Astrocyte (in vitro differentiated cells and primary cell): Measurements from ENCODE around the gene FAM163A. TPM values are rescaled to one million over a fixed set of nuclear protein-coding genes. Genes with fewer than 3 reads are reported as not detected.
A peak's percentile ranks its signal among the peaks of the same experiment; 100 is the strongest.

Experiments
- DNase-seq: peaks from one replicate; pipeline ENCODE4 v3.0.0-alpha.2; 2010; ENCODE audit warnings: low read depth
- FAIRE-seq: peaks from 2 replicates; lab custom pipeline; 2011; peaks lifted over from hg19 to GRCh38; lab: Jason Lieb, UNC
- H2AFZ ChIP-seq: 2 replicates; pipeline ENCODE4 v1.6.0; 2012; ENCODE audit warnings: low read depth, low read length, inconsistent platforms
- H3K27ac ChIP-seq: 2 replicates; pipeline ENCODE4 v1.5.1; 2011; ENCODE audit warnings: low read depth, low read length, inconsistent platforms
- H3K27me3 ChIP-seq: 2 replicates; pipeline ENCODE4 v1.6.0; 2011; ENCODE audit warnings: low read length, inconsistent platforms; ENCODE audit not compliant: insufficient read depth
- H3K36me3 ChIP-seq: 2 replicates; pipeline ENCODE4 v1.5.1; 2011; ENCODE audit warnings: low read length, inconsistent platforms; ENCODE audit not compliant: insufficient read depth
- H3K4me1 ChIP-seq: 2 replicates; pipeline ENCODE4 v1.5.1; 2011; ENCODE audit warnings: low read length, inconsistent platforms; ENCODE audit not compliant: insufficient read depth
- H3K4me2 ChIP-seq: 2 replicates; pipeline ENCODE4 v1.6.0; 2012; ENCODE audit warnings: low read length, inconsistent platforms
- H3K4me3 ChIP-seq: 2 replicates; pipeline ENCODE4 v1.5.1; 2011; ENCODE audit warnings: low read depth, mild to moderate bottlenecking, low read length, inconsistent platforms; ENCODE audit not compliant: insufficient read depth
- H3K79me2 ChIP-seq: 2 replicates; pipeline ENCODE4 v1.6.0; 2012; ENCODE audit warnings: mild to moderate bottlenecking, low read length, inconsistent platforms; ENCODE audit not compliant: insufficient read depth
- H3K9ac ChIP-seq: 2 replicates; pipeline ENCODE4 v1.6.0; 2012; ENCODE audit warnings: mild to moderate bottlenecking, low read length, inconsistent platforms
- H3K9me3 ChIP-seq: 2 replicates; pipeline ENCODE4 v1.5.1; 2012; ENCODE audit warnings: low read depth, mild to moderate bottlenecking, low read length, inconsistent platforms; ENCODE audit not compliant: insufficient read depth
- H4K20me1 ChIP-seq: 2 replicates; pipeline ENCODE4 v1.6.0; 2012; ENCODE audit warnings: low read length, inconsistent platforms; ENCODE audit not compliant: insufficient read depth
- H3K27ac Mint-ChIP-seq: one replicate; pipeline ENCODE4 v1.8.0; 2021; ENCODE audit warnings: mild to moderate bottlenecking, mixed read lengths; ENCODE audit not compliant: unreplicated experiment
- H3K27me3 Mint-ChIP-seq: one replicate; pipeline ENCODE4 v1.8.0; 2021; ENCODE audit warnings: low read depth, mixed read lengths; ENCODE audit not compliant: unreplicated experiment
- H3K36me3 Mint-ChIP-seq: one replicate; pipeline ENCODE4 v1.8.0; 2021; ENCODE audit warnings: low read depth, mixed read lengths; ENCODE audit not compliant: unreplicated experiment
- H3K4me1 Mint-ChIP-seq: one replicate; pipeline ENCODE4 v1.8.0; 2021; ENCODE audit warnings: low read depth, mixed read lengths; ENCODE audit not compliant: unreplicated experiment
- H3K4me3 Mint-ChIP-seq: one replicate; pipeline ENCODE4 v1.8.0; 2021; ENCODE audit warnings: mild to moderate bottlenecking, moderate library complexity, mixed read lengths; ENCODE audit not compliant: unreplicated experiment
- H3K9me3 Mint-ChIP-seq: one replicate; pipeline ENCODE4 v1.8.0; 2021; ENCODE audit warnings: mild to moderate bottlenecking, mixed read lengths; ENCODE audit not compliant: unreplicated experiment
- EZH2 ChIP-seq: IDR thresholded peaks from 2 replicates; pipeline ENCODE4 v1.6.1; 2012; ENCODE audit warnings: mild to moderate bottlenecking, low read length, inconsistent platforms; ENCODE audit not compliant: insufficient read depth
- total RNA-seq: library from RNA; stranded (reverse); gene quantifications from 2 replicates; pipeline ENCODE4 v1.2.1, GENCODE V29; 2021
- TF ChIP-seq, protein P1 (sequence below): IDR thresholded peaks from 2 replicates; pipeline ENCODE4 v1.5.1; 2011; ENCODE audit warnings: low read depth, mild to moderate bottlenecking, inconsistent platforms, low read length, moderate library complexity; ENCODE audit not compliant: insufficient read depth

The FAM163A gene
- total RNA-seq, 1 donor from 2014 or later = not detected

GRCh38 chr1:179812501-179813292, 69.6 kb downstream of the FAM163A start:
- Mint-ChIP-seq H3K27me3 (peaks cover 64% of the 10 kb centered on the region), H3K4me1 (peaks cover 13% of the 10 kb centered on the region), H3K36me3 (no peaks in the 10 kb centered on the region), H3K4me3 (no peak overlapping the region), H3K27ac (no peak overlapping the region), H3K9me3 (no peaks in the 10 kb centered on the region)
- no peaks in the 10 kb centered on the region for H3K36me3 ChIP-seq
- TF ChIP-seq EZH2 = no peak
- TF ChIP-seq, protein P1, sequence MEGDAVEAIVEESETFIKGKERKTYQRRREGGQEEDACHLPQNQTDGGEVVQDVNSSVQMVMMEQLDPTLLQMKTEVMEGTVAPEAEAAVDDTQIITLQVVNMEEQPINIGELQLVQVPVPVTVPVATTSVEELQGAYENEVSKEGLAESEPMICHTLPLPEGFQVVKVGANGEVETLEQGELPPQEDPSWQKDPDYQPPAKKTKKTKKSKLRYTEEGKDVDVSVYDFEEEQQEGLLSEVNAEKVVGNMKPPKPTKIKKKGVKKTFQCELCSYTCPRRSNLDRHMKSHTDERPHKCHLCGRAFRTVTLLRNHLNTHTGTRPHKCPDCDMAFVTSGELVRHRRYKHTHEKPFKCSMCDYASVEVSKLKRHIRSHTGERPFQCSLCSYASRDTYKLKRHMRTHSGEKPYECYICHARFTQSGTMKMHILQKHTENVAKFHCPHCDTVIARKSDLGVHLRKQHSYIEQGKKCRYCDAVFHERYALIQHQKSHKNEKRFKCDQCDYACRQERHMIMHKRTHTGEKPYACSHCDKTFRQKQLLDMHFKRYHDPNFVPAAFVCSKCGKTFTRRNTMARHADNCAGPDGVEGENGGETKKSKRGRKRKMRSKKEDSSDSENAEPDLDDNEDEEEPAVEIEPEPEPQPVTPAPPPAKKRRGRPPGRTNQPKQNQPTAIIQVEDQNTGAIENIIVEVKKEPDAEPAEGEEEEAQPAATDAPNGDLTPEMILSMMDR = no peak
- no peaks in the 10 kb centered on the region for H4K20me1 ChIP-seq
- H3K27me3 ChIP-seq = peaks cover 36% of the 10 kb centered on the region
- H3K27ac ChIP-seq = no peak overlapping the region
- no peak overlapping the region for H3K9ac ChIP-seq
- FAIRE-seq (no peak), DNase-seq (no peak)
- H2AFZ ChIP-seq = no peak overlapping the region
- H3K4me3 ChIP-seq = no peak overlapping the region
- H3K79me2 ChIP-seq = no peaks in the 10 kb centered on the region
- no peaks in the 10 kb centered on the region for H3K9me3 ChIP-seq
- H3K4me2 ChIP-seq = no peak overlapping the region
- peaks cover 26% of the 10 kb centered on the region for H3K4me1 ChIP-seq

DNA sequence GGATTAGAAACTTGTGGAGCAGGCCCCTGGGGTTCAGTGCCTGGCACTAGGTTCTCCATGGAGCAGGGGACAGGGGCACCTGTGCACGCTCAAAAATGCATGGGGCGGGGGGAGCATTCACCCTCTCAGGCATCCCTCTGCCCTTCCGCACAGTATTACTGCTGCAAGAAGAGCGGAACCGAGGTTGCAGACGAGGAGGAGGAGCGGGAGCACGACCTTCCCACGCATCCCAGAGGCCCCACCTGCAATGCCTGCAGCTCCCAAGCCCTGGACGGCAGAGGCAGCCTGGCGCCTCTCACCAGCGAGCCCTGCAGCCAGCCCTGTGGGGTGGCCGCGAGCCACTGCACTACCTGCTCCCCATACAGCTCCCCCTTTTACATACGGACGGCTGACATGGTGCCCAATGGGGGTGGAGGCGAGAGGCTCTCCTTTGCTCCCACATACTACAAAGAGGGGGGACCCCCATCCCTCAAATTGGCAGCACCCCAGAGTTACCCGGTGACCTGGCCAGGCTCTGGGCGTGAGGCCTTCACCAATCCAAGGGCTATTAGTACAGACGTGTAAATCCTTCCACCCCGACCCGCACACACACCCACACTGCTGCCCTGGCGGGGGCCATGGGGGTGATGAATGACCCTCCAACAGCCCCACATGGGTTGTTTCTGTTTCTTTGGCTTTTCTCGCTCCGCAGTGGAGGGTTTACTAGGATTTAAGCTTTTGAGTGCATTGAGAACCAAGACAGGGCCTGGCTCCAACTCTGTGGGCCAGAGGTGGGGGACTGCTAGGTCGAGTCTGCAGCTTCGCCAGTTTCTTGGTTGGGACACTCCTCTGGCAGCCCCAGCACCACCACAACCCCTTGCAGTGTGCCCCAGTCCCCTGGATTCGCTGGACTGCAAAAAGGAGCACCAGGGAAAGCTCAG, 70.8 kb downstream of the FAM163A start:
- Mint-ChIP-seq H3K4me3 (no peak overlapping the region), H3K4me1 (peaks cover 13% of the 10 kb centered on the region), H3K9me3 (no peaks in the 10 kb centered on the region), H3K27me3 (peaks cover 64% of the 10 kb centered on the region), H3K27ac (no peak overlapping the region), H3K36me3 (peaks cover 3% of the 10 kb centered on the region)
- Histone ChIP-seq H4K20me1 (no peaks in the 10 kb centered on the region), H3K36me3 (no peaks in the 10 kb centered on the region), H3K9me3 (no peaks in the 10 kb centered on the region), H3K9ac (peak overlapping the region; percentile 28), H3K4me2 (peak overlapping the region; percentile 94), H3K4me1 (peaks cover 16% of the 10 kb centered on the region), H2AFZ (peak overlapping the region; percentile 88), H3K4me3 (peak overlapping the region; percentile 64), H3K27me3 (peaks cover 36% of the 10 kb centered on the region), H3K27ac (no peak overlapping the region), H3K79me2 (no peaks in the 10 kb centered on the region)
- no peak for FAIRE-seq
- TF ChIP-seq EZH2 = no peak
- TF ChIP-seq, protein P1 = no peak
- DNase-seq = no peak
